Thoracic aorta (tissue), 2 donors: ENCODE results near the gene RCBTB2. TPM values are rescaled to one million over a fixed set of nuclear protein-coding genes. Genes with fewer than 3 reads are reported as not detected.

Experiments used
- ATAC-seq: fragments of 150-250 bp; one replicate; pipeline ENCODE4 v1.8.0; 2017; ENCODE audit warnings: low read depth; ENCODE audit not compliant: insufficient number of reproducible peaks, low FRiP score
- DNase-seq: peaks from one replicate; pipeline ENCODE4 v3.0.0-alpha.2; 2020; ENCODE audit warnings: low spot score
- H3K27ac ChIP-seq, 2 donors: fragments of 200-600 bp; sonication (generic); 1 replicate in 1 of 2; 2 replicates in 1 of 2; pipeline ENCODE4 v1.5.1; 2016; ENCODE audit warnings: mild to moderate bottlenecking in 2 of 2, moderate library complexity in 2 of 2
- H3K27me3 ChIP-seq: fragments of 200-600 bp; sonication (generic); replicated peaks from 2 replicates; pipeline ENCODE4 v1.6.0; 2016; ENCODE audit warnings: mild to moderate bottlenecking; ENCODE audit not compliant: insufficient read depth
- H3K36me3 ChIP-seq: fragments of 200-600 bp; sonication (generic); one replicate; pipeline ENCODE4 v1.5.1; 2016
- H3K4me1 ChIP-seq, 2 donors: fragments of 200-600 bp; sonication (generic); 1 replicate in 1 of 2; 2 replicates in 1 of 2; pipeline versions ENCODE4 v1.5.1 to v1.6.0; 2016; ENCODE audit warnings: low read depth in 2 of 2, mild to moderate bottlenecking in 1 of 2; ENCODE audit not compliant: control insufficient read depth in 1 of 2
- H3K4me3 ChIP-seq: fragments of 200-600 bp; sonication (generic); 2 replicates; pipeline ENCODE4 v1.5.1; 2016; ENCODE audit warnings: mild to moderate bottlenecking
- H3K9me3 ChIP-seq: fragments of 200-600 bp; sonication (generic); 2 replicates; pipeline ENCODE4 v1.5.1; 2016
- total RNA-seq, 2 donors: library from RNA; depleted of rRNA; stranded (reverse); fragments of >200 nt; gene quantifications; one replicate each; pipeline versions ENCODE4 v1.1.0 to v1.2.3, GENCODE V29; 2016
- TF ChIP-seq, protein P1 (sequence below): fragments of 200-600 bp; sonication (generic); IDR thresholded peaks from one replicate; pipeline ENCODE4 v1.5.1; 2019; ENCODE audit warnings: antibody characterized with exemption

The RCBTB2 gene
- total RNA-seq, 2 donors from 2014 or later, result 15.8 to 16.4 TPM

DNA sequence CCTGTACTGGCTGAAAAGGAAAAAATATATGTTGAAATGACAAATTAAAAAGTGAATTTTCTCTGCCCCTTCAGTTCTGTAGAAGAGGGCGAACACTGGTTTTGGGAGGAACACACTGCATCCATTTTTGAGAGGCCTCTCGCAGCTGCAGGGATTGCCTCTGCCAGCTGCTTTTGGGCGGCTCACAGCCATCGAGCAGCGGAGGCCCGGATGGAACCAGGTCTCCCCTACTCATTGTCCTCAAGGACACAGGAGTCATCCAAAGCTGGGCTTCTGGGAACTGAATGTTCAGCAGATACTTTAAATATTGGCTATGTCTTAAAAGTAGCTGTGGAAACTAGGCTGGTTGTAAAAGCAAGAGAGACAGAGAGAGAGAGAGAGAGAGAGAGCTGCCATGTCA lies 17.1 kb downstream of the RCBTB2 start:
- TF ChIP-seq, protein P1, sequence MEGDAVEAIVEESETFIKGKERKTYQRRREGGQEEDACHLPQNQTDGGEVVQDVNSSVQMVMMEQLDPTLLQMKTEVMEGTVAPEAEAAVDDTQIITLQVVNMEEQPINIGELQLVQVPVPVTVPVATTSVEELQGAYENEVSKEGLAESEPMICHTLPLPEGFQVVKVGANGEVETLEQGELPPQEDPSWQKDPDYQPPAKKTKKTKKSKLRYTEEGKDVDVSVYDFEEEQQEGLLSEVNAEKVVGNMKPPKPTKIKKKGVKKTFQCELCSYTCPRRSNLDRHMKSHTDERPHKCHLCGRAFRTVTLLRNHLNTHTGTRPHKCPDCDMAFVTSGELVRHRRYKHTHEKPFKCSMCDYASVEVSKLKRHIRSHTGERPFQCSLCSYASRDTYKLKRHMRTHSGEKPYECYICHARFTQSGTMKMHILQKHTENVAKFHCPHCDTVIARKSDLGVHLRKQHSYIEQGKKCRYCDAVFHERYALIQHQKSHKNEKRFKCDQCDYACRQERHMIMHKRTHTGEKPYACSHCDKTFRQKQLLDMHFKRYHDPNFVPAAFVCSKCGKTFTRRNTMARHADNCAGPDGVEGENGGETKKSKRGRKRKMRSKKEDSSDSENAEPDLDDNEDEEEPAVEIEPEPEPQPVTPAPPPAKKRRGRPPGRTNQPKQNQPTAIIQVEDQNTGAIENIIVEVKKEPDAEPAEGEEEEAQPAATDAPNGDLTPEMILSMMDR, result no peak
- no peak for ATAC-seq
- DNase-seq, result no peak
- Histone ChIP-seq H3K27me3 (no peaks in the 10 kb centered on the region), H3K27ac (no peak overlapping the region), H3K4me1 (no peaks in the 10 kb centered on the region), H3K9me3 (no peaks in the 10 kb centered on the region), H3K4me3 (no peak overlapping the region), H3K36me3 (peaks cover 7% of the 10 kb centered on the region)

- Histone ChIP-seq H3K9me3 (no peaks in the 10 kb centered on the region), H3K4me3 (no peak overlapping the region), H3K27me3 (no peaks in the 10 kb centered on the region), H3K36me3 (peaks cover 7% of the 10 kb centered on the region), H3K27ac (no peak overlapping the region), H3K4me1 (no peaks in the 10 kb centered on the region)
- TF ChIP-seq, protein P1, result no peak
- DNase-seq (no peak), ATAC-seq (no peak)
These were observed 18.1 kb downstream of the RCBTB2 start for GRCh38 chr13:48514793-48515192.

DNA sequence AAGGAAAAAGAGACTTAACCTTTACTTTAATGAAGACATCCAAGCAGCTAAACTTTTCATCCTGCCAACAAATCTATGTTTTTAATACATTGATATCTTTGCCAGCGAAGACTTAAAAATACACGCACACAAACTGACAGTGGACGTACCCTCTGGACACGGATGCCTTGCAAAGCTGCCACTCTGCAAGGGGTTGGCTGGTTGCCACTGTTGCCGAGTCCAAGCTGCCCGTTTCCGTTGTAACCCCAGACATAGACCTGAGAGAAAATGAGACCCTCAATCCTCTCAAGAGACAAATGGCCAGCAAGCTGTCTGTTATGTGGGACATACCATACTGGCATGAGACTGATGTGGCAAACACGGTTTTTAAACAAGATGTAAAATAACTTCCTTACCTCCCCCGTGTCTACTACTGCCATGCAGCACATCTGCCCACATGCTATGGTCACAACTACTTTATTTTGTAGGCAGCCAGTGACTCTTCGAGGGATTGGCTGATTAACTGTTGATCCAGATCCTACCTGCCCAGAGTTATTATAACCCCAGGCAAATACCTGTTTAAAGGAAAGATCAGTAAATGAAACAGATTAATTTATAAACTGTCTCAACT lies 21.2 kb downstream of the RCBTB2 start:
- peaks cover 7% of the 10 kb centered on the region for H3K36me3 ChIP-seq
- H3K27me3 ChIP-seq, result no peaks in the 10 kb centered on the region
- H3K27ac ChIP-seq, result no peak overlapping the region
- H3K9me3 ChIP-seq, result no peaks in the 10 kb centered on the region
- ATAC-seq (no peak), DNase-seq (no peak)
- TF ChIP-seq, protein P1, result no peak
- no peak overlapping the region for H3K4me3 ChIP-seq
- H3K4me1 ChIP-seq, result peaks cover 2 to 7% of the 10 kb centered on the region in 2 donors

- H3K27ac ChIP-seq, result no peak overlapping the region
- peaks cover 12 to 17% of the 10 kb centered on the region in 2 donors for H3K4me1 ChIP-seq
- no peak overlapping the region for H3K4me3 ChIP-seq
- no peaks in the 10 kb centered on the region for H3K27me3 ChIP-seq
- TF ChIP-seq, protein P1, result no peak
- no peaks in the 10 kb centered on the region for H3K9me3 ChIP-seq
- H3K36me3 ChIP-seq, result peaks cover 7% of the 10 kb centered on the region
- ATAC-seq (no peak), DNase-seq (no peak)
These were observed 22.2 kb downstream of the RCBTB2 start for GRCh38 chr13:48510698-48511097.

DNA sequence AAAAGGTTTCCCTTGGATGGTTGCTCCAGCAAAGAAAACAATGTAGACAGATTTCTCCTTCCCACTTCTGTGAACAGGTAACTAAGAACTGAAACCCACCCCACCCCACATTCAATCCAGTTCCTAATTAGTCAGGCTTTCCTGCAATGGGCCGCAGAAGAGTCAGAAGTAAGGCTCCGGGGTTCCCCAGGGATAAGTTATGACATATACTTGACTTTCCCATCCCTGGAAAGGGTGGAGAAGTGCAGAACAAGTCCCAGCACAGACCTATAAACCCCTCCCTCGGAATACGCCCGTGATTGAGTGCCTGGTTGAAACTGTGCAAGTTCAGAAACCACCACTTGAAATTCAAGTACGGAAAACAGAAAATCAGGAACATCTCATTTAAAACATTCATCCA lies 24.9 kb downstream of the RCBTB2 start:
- TF ChIP-seq, protein P1, result no peak
- Histone ChIP-seq H3K4me1 (peaks cover 19 to 30% of the 10 kb centered on the region in 2 donors), H3K9me3 (no peaks in the 10 kb centered on the region), H3K27ac (peak overlapping the region in 1 of 2 donors; percentile 96), H3K36me3 (peaks cover 7% of the 10 kb centered on the region), H3K4me3 (no peak overlapping the region), H3K27me3 (no peaks in the 10 kb centered on the region)
- no peak for DNase-seq
- no peak for ATAC-seq
